GM18861 (cell line): Measurements from ENCODE around the gene RPH3AL.
"Not testable (repeated sequence)": the region's sequence is repeated elsewhere in the genome, so short reads cannot be mapped to it uniquely, and the experiment has no call there.

Experiments
- ATAC-seq: cut with Tn5 transposase; IDR thresholded peaks from one replicate; pipeline ENCODE4 v1.9.1; 2021; ENCODE audit not compliant: unreplicated experiment

The RPH3AL gene

DNA sequence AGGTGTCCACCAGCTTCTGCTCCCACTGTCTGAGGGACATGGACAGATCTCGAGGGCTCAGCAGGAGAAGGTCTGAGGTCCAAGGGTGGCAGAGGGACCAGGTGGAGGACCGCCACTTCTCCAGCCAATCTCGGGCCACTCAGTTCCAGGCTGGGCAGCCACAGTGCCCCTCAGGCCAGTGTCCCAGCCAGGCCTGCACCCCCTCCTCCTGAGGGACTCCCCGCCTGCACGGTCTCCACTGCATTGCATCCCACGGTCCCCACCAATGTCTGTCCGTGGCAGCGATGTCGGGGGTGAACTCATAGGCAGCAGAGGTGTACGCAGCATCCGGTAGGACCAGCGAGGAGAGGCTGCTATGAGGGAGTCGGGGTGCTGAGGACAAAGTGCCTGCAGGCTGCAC lies 107.0 kb downstream of the RPH3AL start:
- no peak for ATAC-seq

- no peak for ATAC-seq
Measured at GRCh38 chr17:245020-245419, 107.6 kb downstream of the RPH3AL start.

GRCh38 chr17:243924-244323 lies 108.7 kb downstream of the RPH3AL start:
- not testable (repeated sequence) for ATAC-seq

DNA sequence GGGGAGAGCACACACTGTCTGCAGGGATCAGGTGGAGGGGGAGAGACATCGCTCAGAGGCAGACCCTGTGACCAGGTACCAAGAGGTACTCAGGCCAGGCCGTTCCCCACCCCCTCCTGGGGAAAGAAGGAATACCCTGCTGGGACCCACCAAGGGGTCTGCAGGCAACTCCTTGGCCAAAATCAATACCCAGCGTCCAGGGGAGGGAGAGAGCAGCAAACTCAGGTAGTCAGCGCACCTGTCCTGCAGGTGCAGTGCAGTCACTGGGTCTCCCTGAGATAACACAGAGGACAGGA lies 113.7 kb downstream of the RPH3AL start:
- no peak for ATAC-seq

- no peak for ATAC-seq
Measured at GRCh38 chr17:238071-238963, 114.3 kb downstream of the RPH3AL start.

DNA sequence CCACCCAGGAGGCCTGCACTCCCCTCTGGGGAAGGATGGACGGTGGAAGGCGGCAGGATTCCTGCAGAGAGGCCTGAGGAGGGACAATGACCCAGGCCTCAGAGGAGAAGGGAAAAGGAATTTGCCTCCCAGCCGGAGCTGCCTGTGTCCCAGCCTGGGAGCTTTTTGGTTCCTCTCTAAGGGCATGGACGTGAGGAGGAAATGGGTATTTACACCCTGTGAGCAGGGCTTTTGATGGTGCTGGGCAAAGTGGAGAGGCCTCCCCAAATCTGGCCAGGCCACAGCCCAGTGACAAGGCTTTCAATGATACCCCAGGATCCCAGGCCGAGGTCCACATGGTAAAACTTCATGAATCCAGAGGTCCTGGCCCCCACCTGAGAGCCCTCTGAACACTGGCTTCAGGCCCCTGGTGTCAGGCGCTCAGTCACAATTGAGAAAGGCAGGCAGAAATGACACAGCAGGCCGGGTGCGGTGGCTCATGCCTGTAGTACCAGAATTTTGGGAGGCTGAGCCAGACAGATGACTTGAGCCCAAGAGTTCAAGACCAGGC lies 115.1 kb downstream of the RPH3AL start:
- ATAC-seq, result no peak

GRCh38 chr17:236641-237405 lies 115.8 kb downstream of the RPH3AL start:
- ATAC-seq, result no peak

DNA sequence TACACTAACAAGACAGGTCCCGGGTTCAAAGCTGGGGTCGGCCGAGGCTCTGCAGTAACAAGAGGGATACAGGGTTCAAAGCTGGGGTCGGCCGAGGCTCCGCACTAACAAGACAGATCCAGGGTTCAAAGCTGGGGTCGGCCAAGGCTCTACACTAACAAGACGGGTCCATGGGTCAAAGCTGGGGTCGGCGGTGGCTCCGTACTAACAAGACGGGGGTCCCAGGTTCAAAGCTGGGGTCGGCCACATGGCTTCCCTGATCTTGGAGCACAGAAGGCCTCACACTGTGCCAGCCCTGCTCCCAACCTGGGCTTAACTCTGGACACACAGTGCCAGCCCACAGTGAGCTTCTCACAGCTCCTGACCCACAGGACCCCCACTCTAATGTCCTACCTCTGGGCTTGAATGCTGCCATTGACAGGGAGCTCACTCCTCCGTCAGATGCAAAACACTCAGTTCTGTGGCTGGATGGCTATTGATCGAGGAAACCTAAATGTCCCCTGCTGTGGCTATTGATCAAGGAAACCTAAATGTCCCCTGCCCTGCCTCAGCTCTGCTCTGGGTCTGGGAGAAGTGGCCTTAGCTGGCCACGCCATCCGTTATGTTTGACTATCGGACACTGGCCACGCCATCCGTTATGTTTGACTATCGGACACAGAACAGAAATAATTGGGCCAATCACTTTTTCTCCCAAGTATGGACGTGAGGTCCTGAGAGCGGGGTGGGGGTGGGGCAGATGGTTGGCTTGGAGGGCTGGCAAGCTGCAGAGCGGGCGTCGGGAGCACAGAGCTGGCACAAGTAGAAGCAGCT lies 116.6 kb downstream of the RPH3AL start:
- ATAC-seq, result no peak

GRCh38 chr17:234994-235830 lies 117.4 kb downstream of the RPH3AL start:
- not testable (repeated sequence) for ATAC-seq

- ATAC-seq, result not testable (repeated sequence)
Measured at GRCh38 chr17:234163-234993, 118.2 kb downstream of the RPH3AL start.

- no peak for ATAC-seq
Measured at GRCh38 chr17:233473-233941, 119.1 kb downstream of the RPH3AL start.

- no peak for ATAC-seq
Measured at GRCh38 chr17:231966-232807, 120.4 kb downstream of the RPH3AL start.

GRCh38 chr17:231191-231965 lies 121.2 kb downstream of the RPH3AL start:
- no peak for ATAC-seq

DNA sequence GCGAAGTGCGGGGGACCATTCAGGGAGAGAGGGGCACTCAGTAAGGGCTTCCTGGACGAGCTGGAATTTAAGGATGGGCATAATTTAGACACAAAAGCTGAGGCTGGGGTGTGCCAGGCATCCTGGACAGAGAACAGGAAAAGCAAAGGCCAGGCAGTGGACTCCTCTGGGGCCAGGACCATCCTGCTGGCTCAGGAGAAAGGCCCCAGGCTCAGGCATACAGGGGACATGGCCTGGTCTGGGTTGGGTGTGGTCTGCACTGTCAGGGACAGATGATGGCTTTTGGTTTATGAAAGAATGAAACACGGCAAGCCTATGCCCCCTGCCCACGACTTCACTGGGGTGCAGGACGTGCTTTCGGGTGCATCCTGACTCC lies 122.2 kb downstream of the RPH3AL start:
- no peak for ATAC-seq

DNA sequence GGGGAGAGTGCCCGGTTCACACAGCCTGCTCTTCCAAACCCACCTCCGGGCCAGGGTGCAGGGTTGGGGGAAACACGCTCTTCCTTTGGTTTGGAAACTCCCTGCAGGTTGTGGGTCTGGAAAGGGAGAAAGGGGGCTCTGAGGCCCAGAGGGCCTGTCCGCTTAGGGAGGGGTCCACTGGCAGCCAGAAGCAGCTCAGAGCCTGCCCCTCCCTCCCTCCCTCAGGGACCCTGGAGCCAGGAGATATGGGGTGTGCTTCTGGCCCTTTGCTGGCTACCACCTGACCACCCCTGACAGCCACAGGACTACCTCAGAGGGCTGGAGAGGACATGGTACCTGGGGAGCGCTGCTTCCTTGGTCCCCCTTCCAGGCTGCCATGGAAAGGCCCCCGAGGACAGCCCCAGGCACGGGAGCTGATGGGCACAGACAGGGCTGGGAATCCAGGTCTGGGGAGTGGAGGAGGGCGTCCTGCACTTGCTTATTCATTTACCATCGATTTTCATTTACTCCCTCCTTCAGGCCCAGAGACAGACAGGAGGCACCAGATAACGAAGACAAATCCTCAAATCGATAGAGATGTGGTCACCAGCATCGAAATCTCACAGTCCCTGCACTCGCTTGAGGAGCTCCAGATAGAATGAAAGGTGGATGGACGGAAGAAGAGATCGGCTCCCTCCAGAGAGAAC lies 122.8 kb downstream of the RPH3AL start:
- no peak for ATAC-seq

DNA sequence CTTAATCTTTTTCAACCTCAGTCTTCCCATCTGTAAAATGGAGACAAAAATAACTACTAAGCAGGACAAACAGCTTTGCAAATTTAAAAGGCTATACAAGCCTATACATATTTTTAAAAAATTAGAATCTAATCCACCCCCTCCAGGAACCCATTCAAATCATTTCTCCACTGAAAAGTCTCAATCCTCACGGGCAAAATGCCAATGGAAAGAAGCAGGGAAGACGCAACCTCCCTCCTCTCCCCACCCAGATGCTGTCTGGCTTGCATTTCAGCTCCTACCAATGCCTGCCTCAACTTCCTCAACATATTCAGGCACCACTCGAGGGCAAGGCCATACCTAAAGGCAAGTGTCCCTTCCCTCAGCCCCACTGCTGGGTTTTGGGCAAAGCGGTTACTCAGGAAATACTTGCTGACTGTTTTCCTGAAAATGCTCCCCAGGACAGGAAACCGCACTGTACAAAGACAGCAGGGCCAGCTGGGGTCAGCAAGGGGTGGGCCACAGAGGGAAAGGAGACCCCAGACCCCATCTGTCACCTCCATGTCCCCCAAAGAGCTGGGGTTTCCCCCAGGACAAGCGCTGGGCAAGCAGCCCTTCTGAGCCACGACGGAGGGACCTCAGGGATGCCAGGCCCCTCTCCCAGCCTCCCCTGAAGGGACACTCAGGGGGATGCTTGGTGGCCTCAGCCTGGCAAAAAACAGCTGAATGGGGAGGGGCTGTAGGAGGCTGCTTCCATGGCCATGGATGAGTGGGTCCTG lies 123.5 kb downstream of the RPH3AL start:
- no peak for ATAC-seq
